IMR-90 (cell line): ENCODE results near the gene OLFML3. TPM values are rescaled to one million over a fixed set of nuclear protein-coding genes. Genes with fewer than 3 reads are reported as not detected.

Experiments
- ATAC-seq: fragments of 200-7000 bp; cut with Tn5 transposase; 2 replicates; pipeline ENCODE4 v1.9.1; 2020; ENCODE audit warnings: low read depth, mild to moderate bottlenecking, moderate library complexity
- BruUV-seq: library from RNA; stranded (reverse); fragments of 400-500 nt; replicated peaks from 2 replicates; lab custom pipeline; 2021; lab: Mats Ljungman, UMichigan
- CTCF ChIA-PET: fragments of 300-600 bp; formaldehyde crosslinking; extraction: SDS; loops from one replicate; lab custom pipeline; 2021; ENCODE audit warnings: antibody characterized with exemption; lab: Yijun Ruan, JAX
- POLR2A ChIA-PET: fragments of 300-600 bp; sonication (Branson Sonifier 250); formaldehyde crosslinking; loops from one replicate; lab custom pipeline; 2022; ENCODE audit warnings: antibody characterized with exemption; ENCODE audit not compliant: unreplicated experiment; lab: Charles Lee
- DNase-seq: peaks from one replicate; pipeline ENCODE4 v3.0.0; 2013
- H2AFZ ChIP-seq: replicated peaks from 2 replicates; pipeline ENCODE3; 2013; ENCODE audit warnings: low read length, mild to moderate bottlenecking; ENCODE audit not compliant: poor library complexity
- H2AK5ac ChIP-seq: 2 replicates; pipeline ENCODE4 v1.6.1; 2013; ENCODE audit warnings: low read depth, low read length, inconsistent platforms
- H2AK9ac ChIP-seq: replicated peaks from 2 replicates; pipeline ENCODE3; 2013; ENCODE audit warnings: mild to moderate bottlenecking, low read depth, low read length, moderate library complexity; ENCODE audit not compliant: poor library complexity
- H2BK120ac ChIP-seq: 2 replicates; pipeline ENCODE4 v1.6.1; 2013; ENCODE audit warnings: low read depth, low read length, inconsistent platforms
- H2BK15ac ChIP-seq: 3 replicates; pipeline ENCODE4 v1.6.1; 2013; ENCODE audit warnings: low read depth, low read length, inconsistent platforms
- H2BK20ac ChIP-seq: 2 replicates; pipeline ENCODE4 v1.6.1; 2013; ENCODE audit warnings: low read depth, mild to moderate bottlenecking, inconsistent platforms, low read length, moderate library complexity
- H2BK5ac ChIP-seq: 2 replicates; pipeline ENCODE4 v1.6.1; 2013; ENCODE audit warnings: mild to moderate bottlenecking, low read depth, low read length, inconsistent platforms; ENCODE audit not compliant: poor library complexity, severe bottlenecking
- H3K14ac ChIP-seq: replicated peaks from 2 replicates; pipeline ENCODE4 v1.6.1; 2013; ENCODE audit warnings: low read depth, low read length, inconsistent platforms
- H3K18ac ChIP-seq: 2 replicates; pipeline ENCODE4 v1.6.1; 2013; ENCODE audit warnings: low read depth, low read length, control low read depth
- H3K23ac ChIP-seq: 2 replicates; pipeline ENCODE4 v1.6.1; 2013; ENCODE audit warnings: low read depth, low read length, inconsistent platforms
- H3K27ac ChIP-seq: 2 replicates; pipeline ENCODE4 v1.5.1; 2013; ENCODE audit warnings: mild to moderate bottlenecking, control low read depth, low read length; ENCODE audit not compliant: insufficient read depth
- H3K27me3 ChIP-seq: 2 replicates; pipeline ENCODE4 v1.6.1; 2013; ENCODE audit warnings: low read length; ENCODE audit not compliant: control insufficient read depth, insufficient read depth
- H3K36me3 ChIP-seq: 2 replicates; pipeline ENCODE4 v1.6.1; 2013; ENCODE audit warnings: low read length, mixed read lengths; ENCODE audit not compliant: control insufficient read depth, insufficient read depth
- H3K4ac ChIP-seq: 2 replicates; pipeline ENCODE4 v1.6.1; 2013; ENCODE audit warnings: low read depth, low read length, inconsistent platforms
- H3K4me1 ChIP-seq: 2 replicates; pipeline ENCODE4 v1.6.1; 2013; ENCODE audit warnings: low read length, mixed read lengths; ENCODE audit not compliant: control insufficient read depth, insufficient read depth
- H3K4me2 ChIP-seq: 2 replicates; pipeline ENCODE4 v1.6.1; 2013; ENCODE audit warnings: low read depth, mild to moderate bottlenecking, control low read depth, low read length, moderate library complexity
- H3K4me3 ChIP-seq: 2 replicates; pipeline ENCODE4 v1.5.1; 2013; ENCODE audit warnings: low read depth, mild to moderate bottlenecking, control low read depth, low read length, moderate library complexity; ENCODE audit not compliant: insufficient read depth
- H3K56ac ChIP-seq: 2 replicates; pipeline ENCODE4 v1.6.1; 2013; ENCODE audit warnings: low read length, inconsistent platforms; ENCODE audit not compliant: insufficient read depth; ENCODE audit errors: extremely low read depth
- H3K79me1 ChIP-seq, 2 experiments: 2 replicates each; pipeline ENCODE4 v1.6.1; 2013; ENCODE audit warnings: low read length in 2 of 2, inconsistent platforms in 1 of 2, low read depth in 1 of 2
- H3K9ac ChIP-seq: 2 replicates; pipeline ENCODE4 v1.6.1; 2013; ENCODE audit warnings: low read depth, low read length, control low read depth
- H3K9me1 ChIP-seq: 2 replicates; pipeline ENCODE4 v1.6.1; 2013; ENCODE audit warnings: low read length, inconsistent platforms; ENCODE audit not compliant: insufficient read depth
- H3K9me3 ChIP-seq: 2 replicates; pipeline ENCODE4 v1.6.1; 2013; ENCODE audit warnings: low read length; ENCODE audit not compliant: control insufficient read depth, insufficient read depth
- H4K20me1 ChIP-seq: 2 replicates; pipeline ENCODE4 v1.6.1; 2013; ENCODE audit warnings: low read length, inconsistent platforms; ENCODE audit not compliant: insufficient read depth
- H4K5ac ChIP-seq: 2 replicates; pipeline ENCODE4 v1.6.1; 2013; ENCODE audit warnings: mild to moderate bottlenecking, low read depth, low read length, control low read depth
- H4K8ac ChIP-seq, 2 experiments: 2 replicates each; pipeline ENCODE4 v1.6.1; 2013; ENCODE audit warnings: low read depth in 2 of 2, low read length in 2 of 2, control low read depth in 1 of 2, inconsistent platforms in 1 of 2
- H4K91ac ChIP-seq: 2 replicates; pipeline ENCODE4 v1.6.1; 2013; ENCODE audit warnings: low read depth, low read length, inconsistent platforms; ENCODE audit not compliant: insufficient read depth
- CHD1 ChIP-seq: IDR thresholded peaks from 2 replicates; pipeline ENCODE4 v1.6.1; 2012; ENCODE audit warnings: low read depth, low read length, improper control_type of control experiment
- CTCF ChIP-seq: conservative IDR thresholded peaks from 2 replicates; pipeline ENCODE4 v1.5.1; 2012; ENCODE audit warnings: mild to moderate bottlenecking, low read depth, low read length, improper control_type of control experiment
- FOS ChIP-seq: fragments of 150-350 bp; IDR thresholded peaks from 2 replicates; pipeline ENCODE4 v1.6.1; 2016; ENCODE audit warnings: low read depth, low read length
- MAFK ChIP-seq: IDR thresholded peaks from 2 replicates; pipeline ENCODE4 v1.6.1; 2012; ENCODE audit warnings: low read depth, low read length, improper control_type of control experiment
- MAZ ChIP-seq: IDR thresholded peaks from 2 replicates; pipeline ENCODE4 v1.6.1; 2012; ENCODE audit warnings: low read depth, mild to moderate bottlenecking, low read length, improper control_type of control experiment, moderate library complexity, borderline replicate concordance
- MXI1 ChIP-seq: IDR thresholded peaks from 2 replicates; pipeline ENCODE4 v1.6.1; 2012; ENCODE audit warnings: low read depth, mild to moderate bottlenecking, low read length, moderate library complexity, borderline replicate concordance
- NFE2L2 ChIP-seq: fragments of 150-350 bp; IDR thresholded peaks from 2 replicates; pipeline ENCODE4 v1.6.1; 2016; ENCODE audit warnings: low read depth, mild to moderate bottlenecking, low read length
- POLR2A ChIP-seq: IDR thresholded peaks from 2 replicates; pipeline ENCODE4 v1.6.1; 2012; ENCODE audit warnings: mild to moderate bottlenecking, low read depth, low read length
- RCOR1 ChIP-seq: IDR thresholded peaks from 2 replicates; pipeline ENCODE4 v1.6.1; 2012; ENCODE audit warnings: mild to moderate bottlenecking, low read length, improper control_type of control experiment; ENCODE audit not compliant: insufficient replicate concordance
- RFX5 ChIP-seq: IDR thresholded peaks from 2 replicates; pipeline ENCODE4 v1.8.0; 2012; ENCODE audit warnings: low read depth, mild to moderate bottlenecking, low read length, moderate library complexity
- USF2 ChIP-seq: fragments of 150-350 bp; IDR thresholded peaks from 2 replicates; pipeline ENCODE4 v1.6.1; 2017; ENCODE audit warnings: mild to moderate bottlenecking, antibody characterized with exemption, low read length, low read depth
- WGBS, 2 experiments: methylation state at CpG; one replicate each; pipeline versions ENCODE4 v1.1.5 to v1.1.7; 2013; ENCODE audit warnings: missing lambda C conversion rate in 2 of 2; ENCODE audit not compliant: insufficient read length in 1 of 2; ENCODE audit errors: extremely low coverage in 2 of 2; 5-methylcytosine and 5-hydroxymethylcytosine counted together
- dilution Hi-C: fragments of 300-500 bp; cut with HindIII; formaldehyde crosslinking; loops from one replicate; pipeline ENCODE4 v1.14.3; 2018; ENCODE audit warnings: low sequenced_read_pairs; ENCODE audit not compliant: unreplicated experiment
- in situ Hi-C: fragments of 300-500 bp; cut with MboI; formaldehyde crosslinking; loops from 3 replicates; pipeline ENCODE4 v1.14.3; 2019; ENCODE audit warnings: low sequenced_read_pairs, inconsistent platforms, mixed read lengths
- intact Hi-C: fragments of 100-400 bp; cut with micrococcal nuclease; formaldehyde crosslinking; loops from 2 replicates; pipeline ENCODE4 v1.10.0; 2022
- polyA plus RNA-seq, 3 experiments: library from polyadenylated mRNA; depleted of rRNA; stranded (reverse); fragments of >200 nt; gene quantifications; 2 replicates each; pipeline ENCODE4 v1.2.3, GENCODE V29; 2012; ENCODE audit warnings: low replicate concordance in 1 of 3
- total RNA-seq: library from RNA; depleted of rRNA; stranded (reverse); fragments of >200 nt; gene quantifications from 2 replicates; pipeline ENCODE4 v1.2.3, GENCODE V29; 2012

The OLFML3 gene
- total and polyA plus RNA-seq, 2 of the 4 experiments (the other 2 are of a cell fraction): 40.9 to 71.3 TPM

GRCh38 chr1:113980110-113980509 is 836 bp downstream of the OLFML3 start:
- ATAC-seq (no peak), DNase-seq (peak; percentile 46)
- H3K14ac ChIP-seq: peak overlapping the region; percentile 89
- peaks cover 2% of the 10 kb centered on the region; the same call in 1 of the 2 replicates for H3K36me3 ChIP-seq
- H2BK120ac ChIP-seq: peak overlapping the region; percentile 95
- peaks cover 0 to 35% of the 10 kb centered on the region in 2 experiments; a peak in 2 of 4 replicates for H3K79me1 ChIP-seq
- no TSS peak for BruUV-seq
- H3K56ac ChIP-seq: peak overlapping the region; percentile 78; the same call in 1 of the 2 replicates
- no CpG with 5 or more reads among the region's 10 CpGs for WGBS, 2 experiments
- peak overlapping the region; percentile 74 for H4K5ac ChIP-seq
- POLR2A ChIA-PET: no interaction called here
- peak overlapping the region; percentile 62; the same call in 1 of the 2 replicates for H2AK5ac ChIP-seq
- H3K4me2 ChIP-seq: peak overlapping the region; percentile 85
- peaks cover 17% of the 10 kb centered on the region for H3K9me1 ChIP-seq
- peak overlapping the region; percentile 75 for H2BK20ac ChIP-seq
- CTCF ChIA-PET: interaction anchor here (1.1 to 3.8 kb wide), 3 partner anchors 28 to 1132 kb away, joined by 3 to 23 read pairs (median 3); no protein-coding TSS in a partner anchor
- no peaks in the 10 kb centered on the region for H3K27me3 ChIP-seq
- peak overlapping the region; percentile 43 for H3K4me3 ChIP-seq
- H3K27ac ChIP-seq: peak overlapping the region; percentile 94; the same call in 1 of the 2 replicates
- H4K8ac ChIP-seq: peak overlapping the region; percentile 37 to 61; a peak in 3 of 4 replicates
- peak overlapping the region; percentile 90 for H4K91ac ChIP-seq
- in situ Hi-C loops (loop anchor here (5.0 kb wide), 1 partner anchor 302 kb away; no protein-coding TSS in a partner anchor), intact Hi-C loops (no loop called here), dilution Hi-C loops (no loop called here)
- H2BK15ac ChIP-seq: peak overlapping the region; percentile 24; the same call in 2 of the 3 replicates
- peak overlapping the region; percentile 80 for H3K9ac ChIP-seq
- H3K4ac ChIP-seq: peak overlapping the region; percentile 91
- H2BK5ac ChIP-seq: peak overlapping the region; percentile 79
- H2AFZ ChIP-seq: peak overlapping the region; percentile 76
- no peaks in the 10 kb centered on the region for H4K20me1 ChIP-seq
- no peaks in the 10 kb centered on the region for H3K9me3 ChIP-seq
- TF ChIP-seq CTCF (no peak), FOS (no peak), RCOR1 (no peak), MAFK (no peak), MXI1 (no peak), USF2 (no peak), NFE2L2 (no peak), POLR2A (no peak), CHD1 (no peak), RFX5 (no peak), MAZ (no peak)
- H2AK9ac ChIP-seq: peak overlapping the region; percentile 85
- peak overlapping the region; percentile 52 for H3K23ac ChIP-seq
- H3K18ac ChIP-seq: peak overlapping the region; percentile 61
- H3K4me1 ChIP-seq: peaks cover 28% of the 10 kb centered on the region
